GM18519 (cell line): Measurements from ENCODE around the gene NR4A1.

Experiments used
- ATAC-seq: cut with Tn5 transposase; IDR thresholded peaks from one replicate; pipeline ENCODE4 v1.9.1; 2021; ENCODE audit warnings: mild to moderate bottlenecking, moderate library complexity; ENCODE audit not compliant: unreplicated experiment, low FRiP score

NR4A1 gene

DNA sequence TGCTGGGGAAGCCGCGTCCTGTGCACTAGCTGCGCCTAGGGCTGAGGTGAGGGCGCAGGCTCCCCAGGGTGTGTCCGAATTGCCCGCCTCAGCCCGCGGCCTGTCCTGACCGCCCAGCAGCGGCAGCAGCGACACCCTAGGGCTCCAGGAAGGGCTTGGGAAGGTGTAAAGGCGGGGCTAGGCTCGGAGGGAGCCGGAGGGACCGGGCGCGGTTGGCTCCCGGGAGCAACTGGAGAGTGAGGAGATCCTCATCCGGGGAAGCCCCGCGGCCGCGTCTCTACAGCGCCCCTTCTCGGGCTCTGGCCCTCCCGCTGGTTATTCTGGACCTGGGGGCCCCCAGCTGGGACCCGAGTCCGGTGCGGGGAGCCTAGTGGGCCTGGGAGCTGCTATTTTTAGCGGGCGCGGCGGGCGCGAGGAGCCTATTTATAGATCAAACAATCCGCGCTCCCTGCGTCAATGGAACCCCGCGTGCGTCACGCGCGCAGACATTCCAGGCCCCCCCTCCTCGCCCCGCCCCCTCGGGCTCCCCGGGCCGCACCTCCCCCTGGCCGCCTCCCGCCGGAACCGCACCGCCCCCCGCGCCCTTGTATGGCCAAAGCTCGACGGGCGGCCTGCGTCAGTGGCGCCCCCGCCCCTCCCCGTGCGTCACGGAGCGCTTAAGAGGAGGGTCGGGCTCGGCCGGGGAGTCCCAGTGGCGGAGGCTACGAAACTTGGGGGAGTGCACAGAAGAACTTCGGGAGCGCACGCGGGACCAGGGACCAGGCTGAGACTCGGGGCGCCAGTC, at the start of gene NR4A1:
Gene NR4A1 (plus strand): TSS at position 685 of the 784 bp plus-strand sequence. CDS start 2,887 bp downstream, outside the sequence.
- peak; percentile 47 for ATAC-seq

DNA sequence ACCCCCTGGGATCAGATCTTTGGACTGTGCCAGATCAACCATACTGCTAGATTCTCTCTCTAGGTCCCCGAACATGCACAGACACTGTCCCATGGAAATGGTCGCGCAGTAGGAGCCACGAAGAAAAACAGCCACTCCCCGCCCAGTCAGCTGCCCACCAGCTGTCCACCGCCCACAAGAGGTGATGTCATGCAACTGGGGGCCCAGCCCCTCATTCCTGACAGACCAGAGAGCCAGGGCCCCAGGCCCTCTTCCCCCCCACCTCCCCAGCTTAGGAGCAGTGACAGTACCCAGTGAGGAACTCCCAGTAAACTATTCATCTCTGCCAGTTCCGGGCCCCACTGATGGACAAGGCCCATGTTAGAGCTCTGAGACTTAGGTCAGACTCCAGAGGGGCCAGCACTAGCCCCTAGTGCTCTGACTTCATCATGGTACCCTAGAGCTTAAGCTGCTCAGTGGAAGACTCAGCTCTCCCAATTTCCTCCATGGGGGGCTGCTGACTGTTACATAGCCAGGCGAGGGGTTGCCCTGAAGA, 48.2 kb upstream of the NR4A1 start:
- no peak for ATAC-seq

DNA sequence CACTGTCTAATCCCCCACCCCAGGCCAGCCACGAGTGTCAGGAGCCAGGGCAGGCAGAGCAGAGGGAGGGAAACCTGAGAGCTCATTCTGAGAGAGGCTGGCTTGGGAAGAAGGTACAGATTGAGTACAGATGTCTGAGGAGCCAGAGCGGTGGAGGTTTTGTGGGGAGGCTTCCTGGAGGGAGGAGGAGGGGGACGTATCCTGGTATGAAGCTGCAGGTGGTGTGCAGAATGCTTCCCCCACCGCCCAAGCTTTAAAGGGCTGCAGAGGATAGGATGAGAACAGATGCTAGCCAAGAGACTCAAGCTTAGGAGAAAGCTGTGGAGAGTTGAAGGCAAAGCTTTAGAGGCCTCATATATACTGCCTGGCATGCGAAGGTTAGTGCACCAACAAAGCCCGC, 47.7 kb upstream of the NR4A1 start:
- no peak for ATAC-seq

DNA sequence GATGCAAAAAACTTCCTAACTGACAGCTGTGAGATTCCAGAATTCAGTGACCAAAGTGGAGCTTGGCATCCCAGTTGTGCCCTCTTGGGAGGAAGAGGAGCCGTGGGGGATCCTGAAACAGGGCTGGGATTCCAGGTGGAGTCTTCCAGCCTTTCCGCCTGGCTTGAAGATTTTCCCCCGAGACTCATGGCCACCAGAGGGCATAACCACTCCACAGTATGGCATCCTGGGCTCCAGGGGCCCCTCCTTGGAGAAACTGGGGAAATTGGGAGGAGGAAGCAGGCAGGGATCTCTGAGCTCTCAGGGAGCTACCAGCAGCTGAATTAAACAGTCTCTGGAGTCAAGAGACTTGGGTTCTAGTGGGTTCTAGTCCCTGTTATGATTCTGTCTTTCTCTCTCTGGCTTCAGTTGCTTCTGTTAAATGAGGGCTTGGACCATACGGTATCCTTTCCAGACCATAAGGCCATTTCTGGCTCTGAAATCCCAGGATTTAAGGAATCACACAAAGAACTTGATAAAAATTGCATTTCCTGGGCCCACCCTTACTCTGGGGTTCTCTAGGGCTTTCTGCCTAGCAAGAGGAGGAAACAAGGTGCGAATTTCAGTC, 47.1 kb upstream of the NR4A1 start:
- no peak for ATAC-seq

DNA sequence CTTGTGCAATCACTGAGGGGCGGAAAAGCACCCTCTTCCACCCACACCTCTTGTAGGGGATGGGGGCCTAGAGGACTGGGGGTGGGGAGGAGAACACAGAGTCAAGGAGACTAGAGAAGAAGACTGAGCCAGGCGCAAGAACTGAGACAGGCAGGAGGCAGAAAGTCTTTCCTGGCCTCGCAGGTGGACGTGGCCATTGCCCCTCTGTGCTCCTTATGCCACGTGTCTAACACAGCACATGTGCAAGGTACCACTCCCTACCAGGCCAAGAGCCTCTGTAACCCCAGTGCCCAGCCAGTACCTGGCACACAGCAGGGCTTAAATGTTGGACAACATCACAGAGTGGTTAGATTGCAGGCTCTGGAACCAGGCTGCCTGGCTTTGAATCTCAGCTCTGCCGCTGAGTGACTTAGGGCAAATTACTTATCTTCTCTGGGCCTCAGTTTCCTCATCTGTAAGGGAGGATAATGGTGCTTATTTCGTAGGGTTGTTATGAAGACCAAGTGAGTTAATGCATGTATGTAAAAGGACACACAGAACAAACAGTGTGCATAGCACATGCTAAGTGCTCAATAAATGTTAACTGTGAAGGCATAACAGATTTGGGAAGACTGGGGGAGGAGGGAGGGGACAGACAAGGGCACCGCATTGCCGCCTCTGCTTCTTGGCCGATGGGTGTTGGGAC, 45.9 kb upstream of the NR4A1 start:
- no peak for ATAC-seq

DNA sequence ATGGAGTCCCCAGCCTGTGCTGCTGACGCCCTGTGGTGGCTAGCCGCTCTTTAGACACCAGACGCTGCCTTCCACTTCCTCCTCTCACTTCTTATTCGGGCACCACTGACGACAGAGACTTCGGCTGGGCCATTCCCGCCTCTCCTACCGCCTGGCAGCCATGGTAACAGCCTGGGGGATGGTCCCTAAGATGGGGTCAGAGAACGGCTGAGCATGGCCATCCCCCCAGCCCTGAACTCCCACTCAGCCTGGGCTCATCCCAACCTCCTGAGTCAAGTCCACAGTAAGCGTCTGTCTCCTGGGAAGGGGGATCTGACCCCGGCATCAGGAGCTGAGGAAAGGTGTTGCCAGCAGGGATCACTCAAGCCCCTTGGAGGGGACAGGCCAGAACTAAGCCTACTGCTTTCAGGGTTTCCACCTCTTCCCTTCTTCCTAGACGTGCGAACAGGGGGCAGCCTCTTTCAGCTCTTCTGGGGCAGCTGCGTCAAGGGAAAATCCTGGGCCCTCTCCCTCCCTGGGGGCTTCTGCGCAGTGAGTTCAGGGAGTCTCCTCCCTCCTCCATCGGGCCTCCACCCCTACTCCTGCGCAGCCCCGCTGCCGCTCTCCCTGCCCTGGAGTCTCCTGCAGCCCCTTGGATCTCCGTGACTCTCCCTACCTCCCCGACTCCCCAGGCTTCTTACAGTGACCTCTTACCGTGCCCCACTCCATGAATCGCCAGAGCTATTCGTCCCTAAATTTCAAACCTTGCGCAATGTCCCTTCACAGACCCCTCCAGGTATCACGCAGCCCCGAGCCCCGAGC, 45.1 kb upstream of the NR4A1 start:
- no peak for ATAC-seq

- no peak for ATAC-seq
These were observed 44.5 kb upstream of the NR4A1 start, which contains the start of gene TAMALIN for GRCh38 chr12:52006726-52007157. Gene TAMALIN, plus strand, starts transcription at chr12:52006946. Its CDS starts 74 bp downstream, at chr12:52007020.

- ATAC-seq = no peak
These were observed 43.9 kb upstream of the NR4A1 start for GRCh38 chr12:52007158-52007921.

DNA sequence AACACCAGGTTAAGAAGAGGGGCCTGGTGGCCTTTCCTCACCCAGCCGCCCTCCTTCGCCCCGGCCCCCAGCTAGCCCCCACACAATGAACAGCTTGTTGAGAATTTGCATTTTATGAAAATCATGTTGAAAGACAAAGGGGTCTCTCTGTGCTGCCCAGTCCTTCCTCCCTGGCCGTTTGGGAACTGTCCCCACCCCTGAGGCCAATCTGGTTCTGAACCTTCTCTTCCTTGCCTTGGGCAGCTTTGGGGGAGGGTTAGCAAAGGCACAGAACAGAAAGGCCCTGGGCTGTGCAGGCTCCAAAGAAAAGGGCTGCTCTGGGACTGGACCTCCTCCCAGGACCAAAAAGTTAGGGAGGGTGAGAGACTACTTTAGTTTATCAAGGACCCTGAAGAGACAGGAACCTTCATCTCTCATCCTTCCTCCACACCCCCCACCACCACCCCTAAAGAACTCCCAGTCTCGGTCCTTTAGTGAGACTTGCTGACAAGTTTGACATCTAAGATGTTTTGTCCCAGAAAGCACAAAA, 43.2 kb upstream of the NR4A1 start:
- no peak for ATAC-seq

- ATAC-seq = no peak
These were observed 42.0 kb upstream of the NR4A1 start for GRCh38 chr12:52009081-52009751.

DNA sequence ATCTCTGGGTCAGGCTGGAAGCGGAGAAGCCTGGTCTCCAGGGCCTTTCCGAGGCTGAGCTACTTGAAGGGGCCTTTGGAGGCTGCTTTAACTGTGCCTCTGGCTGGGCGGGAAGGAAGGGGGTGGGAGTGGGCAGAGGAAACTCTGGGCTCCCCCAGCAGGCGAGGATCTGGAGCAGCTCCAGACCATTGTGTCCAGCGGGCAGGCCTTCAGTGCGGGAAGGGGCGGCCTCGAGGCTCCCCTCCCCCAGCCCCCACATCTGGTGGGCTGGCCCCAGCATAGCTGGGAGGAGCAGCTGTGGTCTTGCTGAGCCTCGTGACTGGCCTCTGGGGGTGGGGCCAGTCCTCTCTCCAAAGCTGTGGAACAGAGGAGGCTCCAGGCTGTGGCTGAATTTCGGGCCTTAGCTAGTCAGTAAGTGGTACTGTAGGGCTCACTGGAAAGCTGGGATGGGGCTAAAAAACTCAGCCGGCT, 41.1 kb upstream of the NR4A1 start:
- no peak for ATAC-seq

- no peak for ATAC-seq
These were observed 40.3 kb upstream of the NR4A1 start for GRCh38 chr12:52010692-52011601.

GRCh38 chr12:52011602-52012214, 39.5 kb upstream of the NR4A1 start:
- ATAC-seq = no peak

DNA sequence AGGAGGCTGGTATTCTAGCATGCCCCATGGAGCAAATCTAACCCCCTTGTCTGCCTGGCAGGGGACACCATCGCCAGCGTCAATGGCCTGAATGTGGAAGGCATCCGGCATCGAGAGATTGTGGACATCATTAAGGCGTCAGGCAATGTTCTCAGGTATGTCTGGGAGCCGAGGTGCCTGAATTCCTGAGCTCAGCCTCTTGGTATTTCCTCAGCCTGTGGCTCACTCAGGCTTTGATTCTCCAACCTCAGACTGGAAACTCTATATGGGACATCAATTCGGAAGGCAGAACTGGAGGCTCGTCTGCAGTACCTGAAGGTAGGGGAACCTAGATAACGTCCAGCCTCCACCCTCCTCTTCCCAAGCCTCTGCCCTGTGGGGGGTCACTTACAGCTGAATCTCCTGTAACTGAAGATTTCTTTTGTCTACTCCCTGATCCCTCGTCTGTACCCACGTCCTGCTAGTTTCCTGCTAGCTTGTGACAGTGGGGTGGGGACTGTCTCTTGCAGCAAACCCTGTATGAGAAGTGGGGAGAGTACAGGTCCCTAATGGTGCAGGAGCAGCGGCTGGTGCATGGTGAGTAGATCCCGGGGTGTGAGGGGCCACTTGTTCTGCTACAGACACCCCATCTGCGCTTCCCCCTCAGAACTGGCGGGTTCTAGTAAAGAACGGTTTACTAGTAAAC, 37.5 kb upstream of the NR4A1 start:
- no peak for ATAC-seq

- ATAC-seq = no peak
These were observed 36.4 kb upstream of the NR4A1 start for GRCh38 chr12:52014567-52015530.
